HEK293 (cell line): Measurements from ENCODE around the gene MEGF8.

ENCODE experiments used
- CTCF ChIP-seq: fragments of 450-650 bp; formaldehyde crosslinking; IDR thresholded peaks from 2 replicates; pipeline ENCODE4 v1.5.1; 2016; ENCODE audit warnings: missing biosample characterization, missing genetic modification characterization
- GLI4 ChIP-seq: fragments of 450-650 bp; formaldehyde crosslinking; IDR thresholded peaks from 2 replicates; pipeline ENCODE4 v1.5.1; 2016; ENCODE audit warnings: missing biosample characterization, missing genetic modification characterization
- HOXA7 ChIP-seq: sonication (generic); formaldehyde crosslinking; IDR thresholded peaks from 2 replicates; pipeline ENCODE4 v1.8.1; 2022; ENCODE audit warnings: missing genetic modification reagents, borderline replicate concordance
- KLF16 ChIP-seq: fragments of 450-650 bp; formaldehyde crosslinking; IDR thresholded peaks from 2 replicates; pipeline ENCODE4 v1.5.1; 2017; ENCODE audit warnings: missing biosample characterization, missing genetic modification characterization
- KLF8 ChIP-seq: fragments of 450-650 bp; formaldehyde crosslinking; IDR thresholded peaks from 2 replicates; pipeline ENCODE4 v1.5.1; 2016; ENCODE audit warnings: missing biosample characterization, missing genetic modification characterization
- KLF9 ChIP-seq: fragments of 450-650 bp; formaldehyde crosslinking; IDR thresholded peaks from 2 replicates; pipeline ENCODE4 v1.5.1; 2016; ENCODE audit warnings: missing biosample characterization, missing genetic modification characterization, low read depth
- TSHZ1 ChIP-seq: fragments of 450-650 bp; formaldehyde crosslinking; IDR thresholded peaks from 2 replicates; pipeline ENCODE4 v1.5.1; 2016; ENCODE audit warnings: missing biosample characterization, missing genetic modification characterization, borderline replicate concordance
- ZBTB20 ChIP-seq: fragments of 450-650 bp; formaldehyde crosslinking; IDR thresholded peaks from 2 replicates; pipeline ENCODE4 v1.5.1; 2016; ENCODE audit warnings: missing biosample characterization, missing genetic modification characterization
- ZBTB48 ChIP-seq: fragments of 450-650 bp; formaldehyde crosslinking; IDR thresholded peaks from 2 replicates; pipeline ENCODE4 v1.5.1; 2016; ENCODE audit warnings: missing biosample characterization, missing genetic modification characterization
- ZFP41 ChIP-seq: fragments of 450-650 bp; formaldehyde crosslinking; IDR thresholded peaks from 2 replicates; pipeline ENCODE4 v1.5.1; 2016; ENCODE audit warnings: missing biosample characterization, missing genetic modification characterization, borderline replicate concordance
- ZIC2 ChIP-seq: fragments of 450-650 bp; formaldehyde crosslinking; IDR thresholded peaks from 2 replicates; pipeline ENCODE4 v1.5.1; 2016; ENCODE audit warnings: missing biosample characterization, missing genetic modification characterization
- ZNF146 ChIP-seq: fragments of 450-650 bp; formaldehyde crosslinking; IDR thresholded peaks from 2 replicates; pipeline ENCODE4 v1.5.1; 2016; ENCODE audit warnings: missing biosample characterization, missing genetic modification characterization
- ZNF350 ChIP-seq: fragments of 450-650 bp; formaldehyde crosslinking; IDR thresholded peaks from 2 replicates; pipeline ENCODE4 v1.5.0; 2017; ENCODE audit warnings: missing biosample characterization, mild to moderate bottlenecking, missing genetic modification characterization
- ZNF37A ChIP-seq: fragments of 450-650 bp; IDR thresholded peaks from 2 replicates; pipeline ENCODE4 v1.5.1; 2018; ENCODE audit warnings: missing biosample characterization, missing genetic modification characterization
- ZNF544 ChIP-seq: fragments of 450-650 bp; formaldehyde crosslinking; IDR thresholded peaks from 2 replicates; pipeline ENCODE4 v1.5.0; 2017; ENCODE audit warnings: missing biosample characterization, missing genetic modification characterization
- ZNF561 ChIP-seq: fragments of 450-650 bp; IDR thresholded peaks from 2 replicates; pipeline ENCODE4 v1.5.1; 2018; ENCODE audit warnings: missing biosample characterization, missing genetic modification characterization, borderline replicate concordance
- ZNF658 ChIP-seq: fragments of 450-650 bp; formaldehyde crosslinking; IDR thresholded peaks from 2 replicates; pipeline ENCODE4; 2016; ENCODE audit warnings: missing biosample characterization, missing genetic modification characterization
- ZNF660 ChIP-seq: fragments of 450-650 bp; IDR thresholded peaks from 2 replicates; pipeline ENCODE4 v1.5.1; 2018; ENCODE audit warnings: missing biosample characterization, mild to moderate bottlenecking, missing genetic modification characterization
- ZNF707 ChIP-seq: fragments of 450-650 bp; formaldehyde crosslinking; IDR thresholded peaks from 2 replicates; pipeline ENCODE4 v1.5.1; 2016; ENCODE audit warnings: missing biosample characterization, missing genetic modification characterization
- ZNF76 ChIP-seq: fragments of 450-650 bp; formaldehyde crosslinking; IDR thresholded peaks from 2 replicates; pipeline ENCODE4; 2016; ENCODE audit warnings: low read depth, missing biosample characterization, missing genetic modification characterization, borderline replicate concordance
- ZNF843 ChIP-seq: fragments of 450-650 bp; formaldehyde crosslinking; IDR thresholded peaks from 2 replicates; pipeline ENCODE4 v1.5.1; 2016; ENCODE audit warnings: missing biosample characterization, missing genetic modification characterization
- ZSCAN16 ChIP-seq: fragments of 450-650 bp; formaldehyde crosslinking; IDR thresholded peaks from 2 replicates; pipeline ENCODE4 v1.5.1; 2016; ENCODE audit warnings: missing biosample characterization, missing genetic modification characterization
- TF ChIP-seq, protein P1 (sequence below): fragments of 450-650 bp; formaldehyde crosslinking; IDR thresholded peaks from 2 replicates; pipeline ENCODE4 v1.5.1; 2016; ENCODE audit warnings: missing biosample characterization, missing genetic modification characterization
- TF ChIP-seq, protein P2 (sequence below): fragments of 450-650 bp; formaldehyde crosslinking; IDR thresholded peaks from 2 replicates; pipeline ENCODE4 v1.5.1; 2016; ENCODE audit warnings: missing biosample characterization, missing genetic modification characterization
- TF ChIP-seq, protein P3 (sequence below): fragments of 450-650 bp; formaldehyde crosslinking; conservative IDR thresholded peaks from 2 replicates; pipeline ENCODE4 v1.5.1; 2016; ENCODE audit warnings: low read depth, missing biosample characterization, missing genetic modification characterization
- TF ChIP-seq, protein P4 (sequence below): fragments of 450-650 bp; formaldehyde crosslinking; IDR thresholded peaks from 2 replicates; pipeline ENCODE4 v1.5.1; 2017; ENCODE audit warnings: missing biosample characterization, missing genetic modification characterization

The MEGF8 gene

DNA sequence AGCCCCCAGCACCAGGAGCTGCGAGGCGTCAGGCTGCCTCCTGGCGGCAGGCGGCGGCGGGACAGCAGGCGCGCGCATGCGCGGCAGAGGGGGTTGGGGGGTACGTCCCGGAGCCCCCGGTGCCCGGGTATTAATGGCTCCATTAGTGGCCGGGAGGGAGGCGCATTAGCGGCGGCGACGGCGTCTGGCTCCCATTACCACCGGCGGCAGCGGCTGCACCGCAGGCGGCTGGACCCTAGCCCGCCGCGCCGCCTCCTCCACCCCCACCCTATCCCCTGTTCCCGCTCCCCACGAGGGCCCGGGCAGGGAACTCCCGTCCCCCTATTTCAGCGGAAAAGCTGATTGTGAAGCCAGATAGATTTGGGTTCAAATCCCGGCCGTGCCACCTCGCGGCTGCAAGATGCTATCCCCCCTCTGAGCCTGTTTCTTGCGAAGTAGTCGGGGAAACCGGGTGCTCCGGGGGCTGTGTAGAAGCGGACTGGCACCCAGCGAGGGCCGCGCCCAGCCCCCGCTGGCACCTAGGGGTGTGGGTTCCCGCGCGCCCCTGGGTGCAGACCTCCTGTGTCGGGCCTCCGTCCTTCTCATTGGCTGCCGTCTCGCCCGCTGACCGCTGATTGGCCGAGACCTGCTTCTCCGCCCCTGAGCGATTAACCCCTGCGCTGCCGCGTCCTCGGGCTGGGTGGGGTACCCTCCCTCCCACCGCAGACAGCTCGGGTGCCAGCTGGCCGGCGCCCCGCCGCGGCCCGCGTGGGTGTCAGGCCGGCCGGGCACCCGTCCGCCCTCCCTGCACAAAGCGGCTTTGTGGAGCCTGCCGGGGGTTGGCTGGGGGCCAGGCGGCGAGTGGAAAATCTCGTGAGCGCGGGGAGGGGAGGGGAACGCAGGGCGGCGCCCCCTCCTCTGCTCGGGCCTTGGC, 45.3 kb upstream of the MEGF8 start (continued):
- peak; percentile 68 for TF ChIP-seq ZNF843 (tag by site-specific recombination)
- peak; percentile 100 for TF ChIP-seq KLF8
- peak; percentile 99 for TF ChIP-seq CTCF (tag by site-specific recombination)
- peak; percentile 57; the same call in 1 of the 2 replicates for TF ChIP-seq TSHZ1 (tag by site-specific recombination)
- TF ChIP-seq, protein P1, sequence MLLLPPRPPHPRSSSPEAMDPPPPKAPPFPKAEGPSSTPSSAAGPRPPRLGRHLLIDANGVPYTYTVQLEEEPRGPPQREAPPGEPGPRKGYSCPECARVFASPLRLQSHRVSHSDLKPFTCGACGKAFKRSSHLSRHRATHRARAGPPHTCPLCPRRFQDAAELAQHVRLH, result peak; percentile 70
- TF ChIP-seq ZFP41, result no peak
- TF ChIP-seq ZBTB20 (tag by site-specific recombination), result peak; percentile 82
- peak; percentile 89 for TF ChIP-seq KLF16
- TF ChIP-seq ZNF660 (tag by site-specific recombination), result peak; percentile 27; the same call in 1 of the 2 replicates
- TF ChIP-seq ZNF76 (tag by site-specific recombination), result peak; percentile 64
- TF ChIP-seq, protein P2, sequence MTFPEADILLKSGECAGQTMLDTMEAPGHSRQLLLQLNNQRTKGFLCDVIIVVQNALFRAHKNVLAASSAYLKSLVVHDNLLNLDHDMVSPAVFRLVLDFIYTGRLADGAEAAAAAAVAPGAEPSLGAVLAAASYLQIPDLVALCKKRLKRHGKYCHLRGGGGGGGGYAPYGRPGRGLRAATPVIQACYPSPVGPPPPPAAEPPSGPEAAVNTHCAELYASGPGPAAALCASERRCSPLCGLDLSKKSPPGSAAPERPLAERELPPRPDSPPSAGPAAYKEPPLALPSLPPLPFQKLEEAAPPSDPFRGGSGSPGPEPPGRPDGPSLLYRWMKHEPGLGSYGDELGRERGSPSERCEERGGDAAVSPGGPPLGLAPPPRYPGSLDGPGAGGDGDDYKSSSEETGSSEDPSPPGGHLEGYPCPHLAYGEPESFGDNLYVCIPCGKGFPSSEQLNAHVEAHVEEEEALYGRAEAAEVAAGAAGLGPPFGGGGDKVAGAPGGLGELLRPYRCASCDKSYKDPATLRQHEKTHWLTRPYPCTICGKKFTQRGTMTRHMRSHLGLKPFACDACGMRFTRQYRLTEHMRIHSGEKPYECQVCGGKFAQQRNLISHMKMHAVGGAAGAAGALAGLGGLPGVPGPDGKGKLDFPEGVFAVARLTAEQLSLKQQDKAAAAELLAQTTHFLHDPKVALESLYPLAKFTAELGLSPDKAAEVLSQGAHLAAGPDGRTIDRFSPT, result peak; percentile 100
- no peak for TF ChIP-seq GLI4 (tag by site-specific recombination)
- TF ChIP-seq ZNF350 (tag by site-specific recombination), result no peak
- TF ChIP-seq, protein P3, sequence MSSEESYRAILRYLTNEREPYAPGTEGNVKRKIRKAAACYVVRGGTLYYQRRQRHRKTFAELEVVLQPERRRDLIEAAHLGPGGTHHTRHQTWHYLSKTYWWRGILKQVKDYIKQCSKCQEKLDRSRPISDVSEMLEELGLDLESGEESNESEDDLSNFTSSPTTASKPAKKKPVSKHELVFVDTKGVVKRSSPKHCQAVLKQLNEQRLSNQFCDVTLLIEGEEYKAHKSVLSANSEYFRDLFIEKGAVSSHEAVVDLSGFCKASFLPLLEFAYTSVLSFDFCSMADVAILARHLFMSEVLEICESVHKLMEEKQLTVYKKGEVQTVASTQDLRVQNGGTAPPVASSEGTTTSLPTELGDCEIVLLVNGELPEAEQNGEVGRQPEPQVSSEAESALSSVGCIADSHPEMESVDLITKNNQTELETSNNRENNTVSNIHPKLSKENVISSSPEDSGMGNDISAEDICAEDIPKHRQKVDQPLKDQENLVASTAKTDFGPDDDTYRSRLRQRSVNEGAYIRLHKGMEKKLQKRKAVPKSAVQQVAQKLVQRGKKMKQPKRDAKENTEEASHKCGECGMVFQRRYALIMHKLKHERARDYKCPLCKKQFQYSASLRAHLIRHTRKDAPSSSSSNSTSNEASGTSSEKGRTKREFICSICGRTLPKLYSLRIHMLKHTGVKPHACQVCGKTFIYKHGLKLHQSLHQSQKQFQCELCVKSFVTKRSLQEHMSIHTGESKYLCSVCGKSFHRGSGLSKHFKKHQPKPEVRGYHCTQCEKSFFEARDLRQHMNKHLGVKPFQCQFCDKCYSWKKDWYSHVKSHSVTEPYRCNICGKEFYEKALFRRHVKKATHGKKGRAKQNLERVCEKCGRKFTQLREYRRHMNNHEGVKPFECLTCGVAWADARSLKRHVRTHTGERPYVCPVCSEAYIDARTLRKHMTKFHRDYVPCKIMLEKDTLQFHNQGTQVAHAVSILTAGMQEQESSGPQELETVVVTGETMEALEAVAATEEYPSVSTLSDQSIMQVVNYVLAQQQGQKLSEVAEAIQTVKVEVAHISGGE (tag by site-specific recombination), result peak; percentile 48
- peak; percentile 77; the same call in 1 of the 2 replicates for TF ChIP-seq KLF9 (tag by site-specific recombination)
- peak; percentile 98 for TF ChIP-seq ZNF561 (tag by site-specific recombination)
- TF ChIP-seq ZNF707 (tag by site-specific recombination), result no peak
- TF ChIP-seq ZBTB48 (tag by site-specific recombination), result peak; percentile 95
- TF ChIP-seq, protein P4, sequence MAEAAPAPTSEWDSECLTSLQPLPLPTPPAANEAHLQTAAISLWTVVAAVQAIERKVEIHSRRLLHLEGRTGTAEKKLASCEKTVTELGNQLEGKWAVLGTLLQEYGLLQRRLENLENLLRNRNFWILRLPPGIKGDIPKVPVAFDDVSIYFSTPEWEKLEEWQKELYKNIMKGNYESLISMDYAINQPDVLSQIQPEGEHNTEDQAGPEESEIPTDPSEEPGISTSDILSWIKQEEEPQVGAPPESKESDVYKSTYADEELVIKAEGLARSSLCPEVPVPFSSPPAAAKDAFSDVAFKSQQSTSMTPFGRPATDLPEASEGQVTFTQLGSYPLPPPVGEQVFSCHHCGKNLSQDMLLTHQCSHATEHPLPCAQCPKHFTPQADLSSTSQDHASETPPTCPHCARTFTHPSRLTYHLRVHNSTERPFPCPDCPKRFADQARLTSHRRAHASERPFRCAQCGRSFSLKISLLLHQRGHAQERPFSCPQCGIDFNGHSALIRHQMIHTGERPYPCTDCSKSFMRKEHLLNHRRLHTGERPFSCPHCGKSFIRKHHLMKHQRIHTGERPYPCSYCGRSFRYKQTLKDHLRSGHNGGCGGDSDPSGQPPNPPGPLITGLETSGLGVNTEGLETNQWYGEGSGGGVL (tag by site-specific recombination), result peak; percentile 98
- TF ChIP-seq ZNF544 (tag by site-specific recombination), result no peak
- TF ChIP-seq ZIC2 (tag by site-specific recombination), result peak; percentile 99
- TF ChIP-seq ZSCAN16 (tag by site-specific recombination), result peak; percentile 26; the same call in 1 of the 2 replicates
- no peak for TF ChIP-seq HOXA7 (CRISPR knock-in tag)
- peak; percentile 8; the same call in 1 of the 2 replicates for TF ChIP-seq ZNF146 (tag by site-specific recombination)
- no peak for TF ChIP-seq ZNF658 (tag by site-specific recombination)
- no peak for TF ChIP-seq ZNF37A (tag by site-specific recombination)
